GM23338 (cell line): ENCODE measurements around the gene ST7L. TPM values are rescaled to one million over a fixed set of nuclear protein-coding genes. Genes with fewer than 3 reads are reported as not detected.
A peak's percentile ranks its signal among the peaks of the same experiment; 100 is the strongest.

Experiments used
- ATAC-seq: fragments of 200-7000 bp; cut with Tn5 transposase; 3 replicates; pipeline ENCODE4 v1.9.1; 2020
- DNase-seq: peaks from one replicate; pipeline ENCODE4 v3.0.0-alpha.2; 2015; ENCODE audit warnings: low spot score
- H2AFZ ChIP-seq: fragments of 200-600 bp; sonication (generic); 2 replicates; pipeline ENCODE4 v1.8.0; 2016; ENCODE audit warnings: antibody characterized with exemption, mild to moderate bottlenecking, moderate library complexity
- H3F3A ChIP-seq: fragments of 200-600 bp; sonication (generic); replicated peaks from 2 replicates; pipeline ENCODE4 v1.8.0; 2017; ENCODE audit warnings: antibody characterized with exemption, mixed run types, low read depth
- H3K27ac ChIP-seq: fragments of 200-600 bp; sonication (generic); 2 replicates; pipeline ENCODE4 v1.6.1; 2016; ENCODE audit warnings: low read depth
- H3K27me3 ChIP-seq: fragments of 200-600 bp; sonication (generic); 2 replicates; pipeline ENCODE4 v1.8.0; 2016; ENCODE audit warnings: mild to moderate bottlenecking, mixed run types, moderate library complexity; ENCODE audit not compliant: insufficient read depth
- H3K36me3 ChIP-seq: fragments of 200-600 bp; sonication (generic); 2 replicates; pipeline ENCODE4 v1.8.0; 2016; ENCODE audit warnings: mild to moderate bottlenecking; ENCODE audit not compliant: insufficient read depth
- H3K4me1 ChIP-seq: fragments of 200-600 bp; sonication (generic); 2 replicates; pipeline ENCODE4 v1.8.0; 2016; ENCODE audit warnings: mild to moderate bottlenecking, moderate library complexity; ENCODE audit not compliant: insufficient read depth
- H3K4me2 ChIP-seq: fragments of 200-600 bp; sonication (generic); 2 replicates; pipeline ENCODE4 v1.7.1; 2017; ENCODE audit warnings: mixed run types
- H3K4me3 ChIP-seq: fragments of 200-600 bp; sonication (generic); 2 replicates; pipeline ENCODE4 v1.6.1; 2016; ENCODE audit warnings: mixed run types
- H3K79me2 ChIP-seq: fragments of 200-600 bp; sonication (generic); replicated peaks from 2 replicates; pipeline ENCODE4 v1.8.0; 2017; ENCODE audit warnings: mild to moderate bottlenecking; ENCODE audit not compliant: insufficient read depth
- H3K9me2 ChIP-seq: fragments of 200-600 bp; sonication (generic); 2 replicates; pipeline ENCODE4 v1.8.0; 2017; ENCODE audit not compliant: insufficient read depth
- H4K20me1 ChIP-seq: fragments of 200-600 bp; sonication (generic); replicated peaks from 2 replicates; pipeline ENCODE4 v1.8.0; 2017; ENCODE audit warnings: mild to moderate bottlenecking; ENCODE audit not compliant: insufficient read depth
- H3K27ac Mint-ChIP-seq: 2 replicates; pipeline ENCODE4 v1.8.0; 2020; ENCODE audit warnings: inconsistent platforms, mild to moderate bottlenecking, moderate library complexity, mixed read lengths
- H3K27me3 Mint-ChIP-seq: 3 replicates; pipeline ENCODE4 v1.8.0; 2022; ENCODE audit warnings: low read depth, mild to moderate bottlenecking, moderate library complexity, mixed read lengths, inconsistent platforms; ENCODE audit not compliant: insufficient read depth, poor library complexity
- H3K36me3 Mint-ChIP-seq: 3 replicates; pipeline ENCODE4 v1.8.0; 2021; ENCODE audit warnings: low read depth, mild to moderate bottlenecking, inconsistent platforms, moderate library complexity, mixed read lengths
- H3K4me1 Mint-ChIP-seq: 3 replicates; pipeline ENCODE4 v1.8.0; 2020; ENCODE audit warnings: mild to moderate bottlenecking, inconsistent platforms, mixed read lengths
- H3K4me3 Mint-ChIP-seq: 3 replicates; pipeline ENCODE4 v1.8.0; 2021; ENCODE audit warnings: moderate library complexity, mild to moderate bottlenecking, inconsistent platforms, mixed read lengths
- H3K9me3 Mint-ChIP-seq: 3 replicates; pipeline ENCODE4 v1.8.0; 2020; ENCODE audit warnings: moderate library complexity, mild to moderate bottlenecking, inconsistent platforms, mixed read lengths
- CREB1 ChIP-seq: fragments of 250-450 bp; sonication (Bioruptor Pico); IDR thresholded peaks from 2 replicates; pipeline ENCODE4 v1.5.0; 2020; ENCODE audit warnings: low read depth, mild to moderate bottlenecking, moderate library complexity
- CTCF ChIP-seq, 2 experiments: fragments of 200-600 bp in 1 of 2; sonication (generic) in 1 of 2; conservative IDR thresholded peaks; 2 replicates each; pipeline versions ENCODE4 v1.5.1 to v1.6.1; 2016 to 2017; ENCODE audit warnings: antibody characterized with exemption in 2 of 2, low read depth in 2 of 2, mild to moderate bottlenecking in 2 of 2, moderate library complexity in 1 of 2
- EZH2 ChIP-seq: fragments of 200-600 bp; sonication (generic); IDR thresholded peaks from one replicate; pipeline ENCODE4 v1.8.0; 2017; ENCODE audit warnings: antibody characterized with exemption, mild to moderate bottlenecking, low read depth; ENCODE audit not compliant: unreplicated experiment
- EZH2phosphoT487 ChIP-seq: fragments of 200-600 bp; sonication (generic); IDR thresholded peaks from one replicate; pipeline ENCODE4 v1.8.1; 2018; ENCODE audit warnings: antibody characterized with exemption; ENCODE audit not compliant: unreplicated experiment
- JUNB ChIP-seq: IDR thresholded peaks from one replicate; pipeline ENCODE4 v1.6.1; 2016; ENCODE audit warnings: antibody characterized with exemption; ENCODE audit not compliant: unreplicated experiment
- NANOG ChIP-seq: IDR thresholded peaks from 2 replicates; pipeline ENCODE4 v1.6.1; 2016; ENCODE audit warnings: antibody characterized with exemption, borderline replicate concordance
- POLR2AphosphoS5 ChIP-seq: IDR thresholded peaks from 2 replicates; pipeline ENCODE4 v1.6.1; 2016; ENCODE audit warnings: antibody characterized with exemption, low read depth
- REST ChIP-seq: IDR thresholded peaks from one replicate; pipeline ENCODE4 v1.6.1; 2018; ENCODE audit warnings: antibody characterized with exemption; ENCODE audit not compliant: unreplicated experiment
- STAT1 ChIP-seq: IDR thresholded peaks from one replicate; pipeline ENCODE4 v1.6.1; 2016; ENCODE audit warnings: antibody characterized with exemption; ENCODE audit not compliant: unreplicated experiment
- ZNF114 ChIP-seq: fragments of 250-450 bp; sonication (Bioruptor Pico); IDR thresholded peaks from 2 replicates; pipeline ENCODE4 v1.5.0; 2020; ENCODE audit warnings: mild to moderate bottlenecking, moderate library complexity
- ZNF331 ChIP-seq: fragments of 250-450 bp; sonication (Bioruptor Pico); IDR thresholded peaks from 2 replicates; pipeline ENCODE4 v1.5.0; 2020; ENCODE audit warnings: low read depth, mild to moderate bottlenecking, moderate library complexity
- polyA plus RNA-seq: library from polyadenylated mRNA; unstranded; fragments of >200 nt; fragmentation: Nextera tagmentation; extraction: Ambion mirVana; gene quantifications from 2 replicates; pipeline ENCODE4 v1.2.1, GENCODE V29; 2016
- total RNA-seq: library from RNA; depleted of rRNA; stranded (reverse); fragments of >200 nt; shearing (Covaris generic); gene quantifications from 2 replicates; pipeline ENCODE4 v1.2.3, GENCODE V29; 2014

The ST7L gene
- total and polyA plus RNA-seq, 2 experiments from 2014 or later: 18.2 to 21.0 TPM

- Histone ChIP-seq H3K36me3 (no peaks in the 10 kb centered on the region), H3K4me3 (no peak overlapping the region), H3K27me3 (no peaks in the 10 kb centered on the region), H3K79me2 (no peaks in the 10 kb centered on the region), H3K9me2 (no peaks in the 10 kb centered on the region; the same call in 1 of the 2 replicates), H3K4me2 (no peak overlapping the region), H4K20me1 (peaks cover 8% of the 10 kb centered on the region; the same call in 1 of the 2 replicates), H2AFZ (no peak overlapping the region), H3F3A (no peaks in the 10 kb centered on the region), H3K27ac (no peak overlapping the region), H3K4me1 (peaks cover 26% of the 10 kb centered on the region)
- no peak overlapping the region for H3K4me3 Mint-ChIP-seq
- peaks cover 2% of the 10 kb centered on the region for H3K27me3 Mint-ChIP-seq
- no peaks in the 10 kb centered on the region for H3K36me3 Mint-ChIP-seq
- H3K27ac Mint-ChIP-seq: no peak overlapping the region
- H3K9me3 Mint-ChIP-seq: no peaks in the 10 kb centered on the region
- no peak for ATAC-seq
- no peak for DNase-seq
- TF ChIP-seq STAT1 (no peak), CREB1 (CRISPR knock-in tag) (no peak), EZH2 (no peak), POLR2AphosphoS5 (no peak), NANOG (no peak), ZNF331 (no peak), ZNF114 (CRISPR knock-in tag) (no peak), JUNB (no peak), CTCF (conservative IDR thresholded peaks at IDR 0.05; ENCODE audit: low read depth in 2 of 2) (no peak)
- H3K4me1 Mint-ChIP-seq: peaks cover 28% of the 10 kb centered on the region
Measured at GRCh38 chr1:112528076-112528475, 90.9 kb downstream of the ST7L start.

- H3K4me3 ChIP-seq: no peak overlapping the region
- no peaks in the 10 kb centered on the region for H3F3A ChIP-seq
- peaks cover 2% of the 10 kb centered on the region for H3K27me3 Mint-ChIP-seq
- no peaks in the 10 kb centered on the region; the same call in 1 of the 2 replicates for H3K9me2 ChIP-seq
- no peaks in the 10 kb centered on the region for H3K79me2 ChIP-seq
- H4K20me1 ChIP-seq: peaks cover 8% of the 10 kb centered on the region; the same call in 1 of the 2 replicates
- H3K4me3 Mint-ChIP-seq: no peak overlapping the region
- peaks cover 28% of the 10 kb centered on the region for H3K4me1 Mint-ChIP-seq
- H3K4me2 ChIP-seq: no peak overlapping the region; the same call in 1 of the 2 replicates
- no peaks in the 10 kb centered on the region for H3K36me3 ChIP-seq
- no peaks in the 10 kb centered on the region for H3K27me3 ChIP-seq
- DNase-seq (peak; percentile 32), ATAC-seq (peak; percentile 33)
- H3K9me3 Mint-ChIP-seq: no peaks in the 10 kb centered on the region
- peaks cover 26% of the 10 kb centered on the region for H3K4me1 ChIP-seq
- no peak overlapping the region for H3K27ac Mint-ChIP-seq
- H3K27ac ChIP-seq: no peak overlapping the region
- H3K36me3 Mint-ChIP-seq: no peaks in the 10 kb centered on the region
- H2AFZ ChIP-seq: no peak overlapping the region
- TF ChIP-seq ZNF114 (CRISPR knock-in tag): no peak
- no peak for TF ChIP-seq EZH2phosphoT487
- no peak for TF ChIP-seq POLR2AphosphoS5
- TF ChIP-seq REST: no peak
- TF ChIP-seq STAT1: no peak
- no peak for TF ChIP-seq CREB1 (CRISPR knock-in tag)
- TF ChIP-seq EZH2: no peak
Measured at GRCh38 chr1:112527266-112528010, 91.5 kb downstream of the ST7L start.
